KMS-11 (cell line): ENCODE measurements around the gene AGPAT2.

Experiments
- H2AFZ ChIP-seq: fragments of 200-600 bp; sonication (generic); 2 replicates; pipeline ENCODE4 v1.6.1; 2016; ENCODE audit warnings: antibody characterized with exemption, mixed run types, low read depth
- H3K27ac ChIP-seq: fragments of 200-600 bp; sonication (generic); 2 replicates; pipeline ENCODE4 v1.6.1; 2016; ENCODE audit warnings: mild to moderate bottlenecking, mixed run types
- H3K27me3 ChIP-seq: fragments of 200-600 bp; sonication (generic); 2 replicates; pipeline ENCODE4 v1.6.1; 2017; ENCODE audit warnings: mild to moderate bottlenecking, low read depth, mixed run types, moderate library complexity; ENCODE audit not compliant: insufficient read depth
- H3K36me3 ChIP-seq: fragments of 200-600 bp; sonication (generic); 2 replicates; pipeline ENCODE4 v1.6.1; 2017; ENCODE audit warnings: mild to moderate bottlenecking, mixed run types; ENCODE audit not compliant: insufficient read depth
- H3K4me1 ChIP-seq: fragments of 200-600 bp; sonication (generic); 2 replicates; pipeline ENCODE4 v1.6.1; 2016; ENCODE audit warnings: mild to moderate bottlenecking, low read depth, mixed run types; ENCODE audit not compliant: poor library complexity, severe bottlenecking
- H3K4me2 ChIP-seq: fragments of 200-600 bp; sonication (generic); 2 replicates; pipeline ENCODE4 v1.7.0; 2016; ENCODE audit warnings: mild to moderate bottlenecking, mixed run types
- H3K4me3 ChIP-seq: fragments of 200-600 bp; sonication (generic); IDR thresholded peaks from 2 replicates; pipeline ENCODE4 v1.6.1; 2017; ENCODE audit warnings: low read depth, low read length, mixed read lengths; ENCODE audit not compliant: insufficient read depth
- H3K79me2 ChIP-seq: fragments of 200-600 bp; sonication (generic); 2 replicates; pipeline ENCODE4 v1.6.1; 2016; ENCODE audit warnings: low read depth, mixed run types; ENCODE audit not compliant: insufficient read depth
- H3K9ac ChIP-seq: fragments of 200-600 bp; sonication (generic); 2 replicates; pipeline ENCODE4 v1.6.1; 2016; ENCODE audit warnings: mild to moderate bottlenecking, mixed run types
- H4K20me1 ChIP-seq: fragments of 200-600 bp; sonication (generic); 2 replicates; pipeline ENCODE4 v1.6.1; 2016; ENCODE audit warnings: mild to moderate bottlenecking, mixed run types; ENCODE audit not compliant: insufficient read depth
- TF ChIP-seq, protein P1 (sequence below): fragments of 200-600 bp; sonication (generic); conservative IDR thresholded peaks from 2 replicates; pipeline ENCODE4 v1.6.1; 2017; ENCODE audit warnings: low read depth, mild to moderate bottlenecking, antibody characterized with exemption, low read length, moderate library complexity, mixed read lengths

Gene AGPAT2

DNA sequence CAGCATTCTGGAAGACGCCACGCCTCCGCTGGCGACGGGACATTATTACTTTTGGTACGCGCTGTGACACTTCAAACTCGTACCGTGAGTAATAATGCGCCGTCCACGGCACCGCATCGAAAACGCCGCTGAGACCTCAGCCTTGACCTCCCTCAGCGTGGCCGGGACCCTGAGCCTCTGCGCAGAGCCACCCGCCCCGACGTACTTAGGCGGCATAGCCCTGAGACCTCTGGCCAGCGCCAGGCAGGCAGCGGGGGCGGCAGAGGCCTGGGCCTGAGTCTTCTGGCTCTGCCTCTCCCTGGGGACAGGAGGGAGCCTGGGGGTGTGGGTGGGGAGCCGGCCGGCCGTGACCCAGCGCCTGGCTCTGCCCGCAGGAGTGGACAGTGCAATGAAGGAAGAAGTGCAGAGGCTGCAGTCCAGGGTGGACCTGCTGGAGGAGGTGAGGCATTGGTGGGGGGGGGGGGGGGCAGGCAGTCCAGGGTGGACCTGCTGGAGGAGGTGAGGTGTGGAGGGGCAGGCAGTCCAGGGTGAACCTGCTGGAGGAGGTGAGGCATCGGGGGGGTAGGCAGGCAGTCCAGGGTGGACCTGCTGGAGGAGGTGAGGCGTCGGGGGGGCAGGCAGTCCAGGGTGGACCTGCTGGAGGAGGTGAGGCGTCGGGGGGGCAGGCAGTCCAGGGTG lies 16.5 kb downstream of the AGPAT2 start:
- peaks cover 5% of the 10 kb centered on the region for H3K4me1 ChIP-seq
- TF ChIP-seq, protein P1, sequence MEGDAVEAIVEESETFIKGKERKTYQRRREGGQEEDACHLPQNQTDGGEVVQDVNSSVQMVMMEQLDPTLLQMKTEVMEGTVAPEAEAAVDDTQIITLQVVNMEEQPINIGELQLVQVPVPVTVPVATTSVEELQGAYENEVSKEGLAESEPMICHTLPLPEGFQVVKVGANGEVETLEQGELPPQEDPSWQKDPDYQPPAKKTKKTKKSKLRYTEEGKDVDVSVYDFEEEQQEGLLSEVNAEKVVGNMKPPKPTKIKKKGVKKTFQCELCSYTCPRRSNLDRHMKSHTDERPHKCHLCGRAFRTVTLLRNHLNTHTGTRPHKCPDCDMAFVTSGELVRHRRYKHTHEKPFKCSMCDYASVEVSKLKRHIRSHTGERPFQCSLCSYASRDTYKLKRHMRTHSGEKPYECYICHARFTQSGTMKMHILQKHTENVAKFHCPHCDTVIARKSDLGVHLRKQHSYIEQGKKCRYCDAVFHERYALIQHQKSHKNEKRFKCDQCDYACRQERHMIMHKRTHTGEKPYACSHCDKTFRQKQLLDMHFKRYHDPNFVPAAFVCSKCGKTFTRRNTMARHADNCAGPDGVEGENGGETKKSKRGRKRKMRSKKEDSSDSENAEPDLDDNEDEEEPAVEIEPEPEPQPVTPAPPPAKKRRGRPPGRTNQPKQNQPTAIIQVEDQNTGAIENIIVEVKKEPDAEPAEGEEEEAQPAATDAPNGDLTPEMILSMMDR = no peak
- H3K27me3 ChIP-seq = peaks cover 36% of the 10 kb centered on the region
- no peak overlapping the region for H3K4me3 ChIP-seq
- H3K27ac ChIP-seq = no peak overlapping the region
- H2AFZ ChIP-seq = no peak overlapping the region
- H3K79me2 ChIP-seq = no peaks in the 10 kb centered on the region
- H3K4me2 ChIP-seq = no peak overlapping the region
- no peaks in the 10 kb centered on the region for H4K20me1 ChIP-seq
- no peaks in the 10 kb centered on the region for H3K36me3 ChIP-seq
- H3K9ac ChIP-seq = no peak overlapping the region

DNA sequence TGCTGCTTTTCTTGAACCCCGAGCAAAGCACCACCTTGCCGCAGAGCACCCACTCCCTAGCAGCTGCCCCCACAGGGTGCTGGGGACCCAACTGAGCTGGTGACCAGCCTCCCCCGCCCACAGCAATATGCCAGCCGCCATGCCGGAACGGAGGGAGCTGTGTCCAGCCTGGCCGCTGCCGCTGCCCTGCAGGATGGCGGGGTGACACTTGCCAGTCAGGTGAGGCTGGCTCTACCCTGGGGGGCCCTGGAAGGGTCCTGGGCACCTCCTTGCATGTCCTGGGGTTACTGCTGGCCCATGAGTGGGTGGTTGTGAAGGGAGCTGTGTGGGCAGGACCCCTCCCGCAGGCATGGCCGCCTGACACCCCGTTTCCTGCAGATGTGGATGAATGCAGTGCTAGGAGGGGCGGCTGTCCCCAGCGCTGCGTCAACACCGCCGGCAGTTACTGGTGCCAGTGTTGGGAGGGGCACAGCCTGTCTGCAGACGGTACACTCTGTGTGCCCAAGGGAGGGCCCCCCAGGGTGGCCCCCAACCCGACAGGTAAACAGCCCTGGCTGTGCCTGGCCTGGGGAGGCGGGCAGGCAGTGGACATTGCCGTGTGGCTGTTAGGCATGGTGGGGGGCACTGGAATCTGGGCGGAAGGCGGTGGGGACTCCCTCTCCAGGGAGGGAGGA lies 17.3 kb downstream of the AGPAT2 start:
- Histone ChIP-seq H3K36me3 (no peaks in the 10 kb centered on the region), H3K27me3 (peaks cover 40% of the 10 kb centered on the region), H3K4me3 (no peak overlapping the region), H2AFZ (no peak overlapping the region), H3K4me1 (peaks cover 5% of the 10 kb centered on the region), H4K20me1 (no peaks in the 10 kb centered on the region), H3K9ac (no peak overlapping the region), H3K4me2 (no peak overlapping the region), H3K79me2 (no peaks in the 10 kb centered on the region), H3K27ac (no peak overlapping the region)
- TF ChIP-seq, protein P1 = no peak

DNA sequence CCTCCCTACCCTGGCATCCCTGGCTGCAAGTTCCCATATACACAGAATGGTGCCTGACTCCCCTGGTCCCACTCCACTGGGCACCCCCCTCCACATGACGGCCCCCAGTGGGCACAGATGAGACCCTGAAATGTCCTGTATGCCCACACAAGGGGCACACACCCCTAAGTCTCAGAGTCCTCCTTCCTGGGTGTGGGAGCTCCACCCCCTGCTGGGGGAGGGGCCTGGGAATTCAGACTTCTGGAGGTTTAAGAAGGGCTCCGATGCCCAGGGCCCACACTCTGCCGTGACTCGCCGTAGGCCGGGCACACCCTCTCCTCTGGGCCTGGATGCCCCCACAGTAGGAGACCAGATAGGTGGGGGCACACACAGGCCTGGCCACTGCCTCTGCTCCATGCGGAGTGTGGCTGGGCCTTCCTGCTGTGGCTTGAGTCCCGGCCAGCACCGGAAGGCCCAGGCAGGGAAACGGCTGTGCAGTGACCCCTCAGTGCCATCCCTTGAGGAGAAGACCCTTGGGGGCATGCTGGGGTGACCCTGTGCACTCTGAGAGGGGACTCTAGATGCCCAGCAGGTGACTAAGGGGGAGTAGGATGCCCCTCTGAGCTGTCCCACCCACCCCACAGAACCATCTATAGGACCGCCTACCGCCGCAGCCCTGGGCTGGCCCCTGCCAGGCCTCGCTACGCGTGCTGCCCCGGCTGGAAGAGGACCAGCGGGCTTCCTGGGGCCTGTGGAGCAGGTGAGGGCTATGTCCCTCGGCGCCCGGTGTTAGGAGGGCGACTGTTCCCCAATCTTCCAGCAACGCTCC lies 18.1 kb downstream of the AGPAT2 start:
- Histone ChIP-seq H3K4me3 (no peak overlapping the region), H3K9ac (no peak overlapping the region), H4K20me1 (no peaks in the 10 kb centered on the region), H2AFZ (no peak overlapping the region), H3K4me1 (peaks cover 5% of the 10 kb centered on the region), H3K4me2 (no peak overlapping the region), H3K27ac (no peak overlapping the region), H3K79me2 (no peaks in the 10 kb centered on the region), H3K36me3 (no peaks in the 10 kb centered on the region), H3K27me3 (peaks cover 47% of the 10 kb centered on the region)
- TF ChIP-seq, protein P1 = no peak

DNA sequence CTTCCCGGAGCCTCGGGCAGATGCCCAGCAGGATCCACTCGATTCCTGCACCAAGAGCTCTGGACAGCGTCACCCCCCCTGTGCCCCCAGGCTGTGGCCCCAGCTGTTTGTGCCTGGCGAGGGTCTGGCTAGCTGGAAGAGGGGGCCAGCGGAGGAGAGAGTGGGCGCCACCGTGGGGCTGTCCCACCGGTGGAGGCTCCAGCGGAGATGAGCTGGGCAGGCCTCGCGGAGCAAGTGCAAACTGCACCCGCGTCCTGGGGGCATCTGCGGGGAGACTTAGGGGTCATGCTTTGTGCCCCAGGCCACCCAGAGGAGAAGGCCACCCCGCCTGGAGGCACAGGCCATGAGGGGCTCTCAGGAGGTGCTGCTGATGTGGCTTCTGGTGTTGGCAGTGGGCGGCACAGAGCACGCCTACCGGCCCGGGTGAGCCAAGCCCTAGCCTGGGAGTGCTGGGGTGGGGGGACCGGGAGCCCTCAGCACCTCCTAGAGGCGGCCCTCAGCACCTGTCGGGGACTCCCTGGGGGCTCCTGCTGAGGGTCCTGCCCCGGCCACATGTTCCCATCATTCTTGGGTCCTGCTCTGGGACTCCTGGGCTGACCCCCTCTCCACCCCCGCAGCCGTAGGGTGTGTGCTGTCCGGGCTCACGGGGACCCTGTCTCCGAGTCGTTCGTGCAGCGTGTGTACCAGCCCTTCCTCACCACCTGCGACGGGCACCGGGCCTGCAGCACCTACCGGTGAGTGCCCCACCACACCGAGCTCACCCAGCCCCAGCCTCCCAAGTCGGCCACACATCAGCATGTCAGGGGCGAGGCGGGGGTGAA lies 19.1 kb downstream of the AGPAT2 start:
- no peak overlapping the region for H3K4me3 ChIP-seq
- H4K20me1 ChIP-seq = no peaks in the 10 kb centered on the region
- no peaks in the 10 kb centered on the region for H3K36me3 ChIP-seq
- H3K27me3 ChIP-seq = peaks cover 57% of the 10 kb centered on the region
- no peak overlapping the region for H3K9ac ChIP-seq
- no peak overlapping the region for H2AFZ ChIP-seq
- no peak overlapping the region for H3K27ac ChIP-seq
- H3K4me2 ChIP-seq = no peak overlapping the region
- peaks cover 5% of the 10 kb centered on the region for H3K4me1 ChIP-seq
- no peaks in the 10 kb centered on the region for H3K79me2 ChIP-seq
- TF ChIP-seq, protein P1 = no peak
